ENCODE results near the gene KCNMB3.
A peak's percentile ranks its signal among the peaks of the same experiment; 100 is the strongest.
"Not testable (repeated sequence)": the region's sequence is repeated elsewhere in the genome, so short reads cannot be mapped to it uniquely, and the experiment has no call there.

Gene KCNMB3

DNA sequence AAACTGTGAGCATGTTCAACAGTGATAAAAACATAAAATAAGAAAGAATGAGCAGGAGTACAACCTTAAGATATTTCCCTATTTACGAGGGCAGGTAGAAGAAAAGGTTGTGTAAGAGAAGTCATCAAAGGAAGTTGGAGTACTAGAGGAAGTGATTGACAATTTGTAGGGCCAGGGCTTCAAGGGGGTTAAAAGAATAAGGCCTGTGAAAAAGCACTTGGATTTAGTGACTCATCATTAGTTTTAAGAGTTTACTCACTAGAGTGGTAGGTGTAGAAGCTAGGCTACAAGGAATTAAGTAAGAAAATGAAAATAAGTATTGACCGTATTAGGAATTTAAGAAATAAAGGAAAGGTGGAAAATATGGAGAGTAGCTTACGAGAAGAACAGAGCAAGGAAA lies 23.6 kb downstream of the KCNMB3 start:
- TF ChIP-seq, protein P1, sequence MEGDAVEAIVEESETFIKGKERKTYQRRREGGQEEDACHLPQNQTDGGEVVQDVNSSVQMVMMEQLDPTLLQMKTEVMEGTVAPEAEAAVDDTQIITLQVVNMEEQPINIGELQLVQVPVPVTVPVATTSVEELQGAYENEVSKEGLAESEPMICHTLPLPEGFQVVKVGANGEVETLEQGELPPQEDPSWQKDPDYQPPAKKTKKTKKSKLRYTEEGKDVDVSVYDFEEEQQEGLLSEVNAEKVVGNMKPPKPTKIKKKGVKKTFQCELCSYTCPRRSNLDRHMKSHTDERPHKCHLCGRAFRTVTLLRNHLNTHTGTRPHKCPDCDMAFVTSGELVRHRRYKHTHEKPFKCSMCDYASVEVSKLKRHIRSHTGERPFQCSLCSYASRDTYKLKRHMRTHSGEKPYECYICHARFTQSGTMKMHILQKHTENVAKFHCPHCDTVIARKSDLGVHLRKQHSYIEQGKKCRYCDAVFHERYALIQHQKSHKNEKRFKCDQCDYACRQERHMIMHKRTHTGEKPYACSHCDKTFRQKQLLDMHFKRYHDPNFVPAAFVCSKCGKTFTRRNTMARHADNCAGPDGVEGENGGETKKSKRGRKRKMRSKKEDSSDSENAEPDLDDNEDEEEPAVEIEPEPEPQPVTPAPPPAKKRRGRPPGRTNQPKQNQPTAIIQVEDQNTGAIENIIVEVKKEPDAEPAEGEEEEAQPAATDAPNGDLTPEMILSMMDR (conservative IDR thresholded peaks at IDR 0.05; ENCODE audit: low read depth, low read length) = no peak
- no peak for DNase-seq (ENCODE audit: low read depth)
- H3K4me3 ChIP-seq (ENCODE audit: low read length) = no peak overlapping the region

- TF ChIP-seq, protein P1 (conservative IDR thresholded peaks at IDR 0.05; ENCODE audit: low read depth, low read length) = no peak
- DNase-seq (ENCODE audit: low read depth) = no peak
- H3K4me3 ChIP-seq (ENCODE audit: low read length) = no peak overlapping the region
Measured at GRCh38 chr3:179224584-179224983, 26.3 kb downstream of the KCNMB3 start.

- TF ChIP-seq, protein P1 (conservative IDR thresholded peaks at IDR 0.05; ENCODE audit: low read depth, low read length) = no peak
- no peak overlapping the region for H3K4me3 ChIP-seq (ENCODE audit: low read length)
- DNase-seq (ENCODE audit: low read depth) = no peak
Measured at GRCh38 chr3:179223548-179223947, 27.4 kb downstream of the KCNMB3 start.

GRCh38 chr3:179218213-179218612 lies 32.7 kb downstream of the KCNMB3 start:
- H3K4me3 ChIP-seq (ENCODE audit: low read length); DNase-seq (ENCODE audit: low read depth): not testable (repeated sequence)

- not testable (repeated sequence) for H3K4me3 ChIP-seq (ENCODE audit: low read length); DNase-seq (ENCODE audit: low read depth)
Measured at GRCh38 chr3:179215550-179215949, 35.4 kb downstream of the KCNMB3 start.

GRCh38 chr3:179200790-179201189 lies 50.1 kb downstream of the KCNMB3 start:
- no peak overlapping the region for H3K4me3 ChIP-seq (ENCODE audit: low read length)
- TF ChIP-seq, protein P1 (conservative IDR thresholded peaks at IDR 0.05; ENCODE audit: low read depth, low read length) = no peak
- DNase-seq (ENCODE audit: low read depth) = no peak

DNA sequence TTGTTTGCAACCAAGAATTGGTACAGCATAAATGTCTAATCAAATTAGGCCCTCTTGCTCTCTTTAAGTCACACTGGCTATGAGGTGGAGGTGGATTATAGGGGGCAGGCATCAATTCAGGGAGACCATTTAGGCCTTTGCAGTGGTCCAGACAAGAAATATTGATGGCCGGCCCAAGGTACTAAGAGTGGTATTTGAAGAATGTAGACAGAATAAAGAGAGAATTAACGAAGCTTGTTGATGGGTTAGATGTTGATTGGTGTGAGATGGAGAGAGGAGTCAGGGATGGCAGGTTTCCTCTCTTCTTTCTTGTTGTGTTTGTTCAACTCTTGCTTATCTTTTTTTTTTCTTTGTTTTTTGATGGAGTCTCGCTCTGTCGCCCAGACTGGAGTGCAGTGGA lies 54.2 kb downstream of the KCNMB3 start:
- no peak overlapping the region for H3K4me3 ChIP-seq (ENCODE audit: low read length)
- no peak for DNase-seq (ENCODE audit: low read depth)
- TF ChIP-seq, protein P1 (conservative IDR thresholded peaks at IDR 0.05; ENCODE audit: low read depth, low read length) = no peak

- peak; percentile 53 for DNase-seq (ENCODE audit: low read depth)
- no peak overlapping the region for H3K4me3 ChIP-seq (ENCODE audit: low read length)
- TF ChIP-seq, protein P1 (conservative IDR thresholded peaks at IDR 0.05; ENCODE audit: low read depth, low read length) = no peak
Measured at GRCh38 chr3:179196098-179196497, 54.8 kb downstream of the KCNMB3 start.
